Esophagus (tissue), 2 donors: ENCODE measurements around the gene KCNK10. TPM values are rescaled to one million over a fixed set of nuclear protein-coding genes. Genes with fewer than 3 reads are reported as not detected.

Source experiments
- H3K27ac ChIP-seq, 2 donors: one replicate each; pipeline ENCODE4 v1.5.1; 2013; ENCODE audit warnings: low read depth in 2 of 2, mild to moderate bottlenecking in 2 of 2, inconsistent platforms in 1 of 2, low read length in 1 of 2, moderate library complexity in 1 of 2
- H3K27me3 ChIP-seq, 2 donors: one replicate each; pipeline ENCODE4 v1.6.1; 2013; ENCODE audit warnings: low read length in 2 of 2, control low read depth in 1 of 2, mild to moderate bottlenecking in 1 of 2; ENCODE audit not compliant: insufficient read depth in 2 of 2, control insufficient read depth in 1 of 2
- H3K36me3 ChIP-seq, 2 donors: one replicate each; pipeline ENCODE4 v1.6.1; 2013; ENCODE audit warnings: low read length in 1 of 2; ENCODE audit not compliant: control insufficient read depth in 2 of 2, insufficient read depth in 2 of 2
- H3K4me1 ChIP-seq, 2 donors: one replicate each; pipeline ENCODE4 v1.6.1; 2013; ENCODE audit warnings: low read length in 1 of 2; ENCODE audit not compliant: control insufficient read depth in 2 of 2, insufficient read depth in 2 of 2
- H3K4me3 ChIP-seq, 2 donors: one replicate each; pipeline ENCODE4 v1.5.1; 2013; ENCODE audit warnings: low read length in 2 of 2, mild to moderate bottlenecking in 2 of 2, low read depth in 1 of 2, moderate library complexity in 1 of 2
- H3K9me3 ChIP-seq, 2 donors: one replicate each; pipeline ENCODE4 v1.6.1; 2013; ENCODE audit warnings: mild to moderate bottlenecking in 2 of 2, low read depth in 1 of 2, low read length in 1 of 2, moderate library complexity in 1 of 2; ENCODE audit not compliant: control insufficient read depth in 2 of 2, insufficient read depth in 1 of 2
- WGBS, 2 donors: extraction: QIAGEN DNeasy Blood & Tissue Kit; methylation state at CpG; one replicate each; pipeline ENCODE4 v1.1.7; 2013; 5-methylcytosine and 5-hydroxymethylcytosine counted together
- polyA plus RNA-seq, 2 donors: library from polyadenylated mRNA; stranded (reverse); fragments of 200-250 nt; gene quantifications; one replicate each; pipeline ENCODE4 v1.2.3, GENCODE V29; 2013
- donor health status: healthy with polysubstance abuse.
- donor health status: Bipolar disorder and iron deficiency.

Gene KCNK10
- polyA plus RNA-seq, 2 donors: 0.61 to 1.0 TPM

GRCh38 chr14:88156127-88156526 lies 166.9 kb downstream of the KCNK10 start:
- Histone ChIP-seq H3K36me3 (no peaks in the 10 kb centered on the region), H3K4me1 (no peaks in the 10 kb centered on the region), H3K4me3 (no peak overlapping the region), H3K27ac (no peak overlapping the region), H3K9me3 (no peaks in the 10 kb centered on the region), H3K27me3 (no peaks in the 10 kb centered on the region)
- 80% methylated on average over 1 of the region's 1 CpG for WGBS, 2 donors

GRCh38 chr14:88154926-88155325 lies 168.1 kb downstream of the KCNK10 start:
- no peak overlapping the region for H3K27ac ChIP-seq
- no peaks in the 10 kb centered on the region for H3K4me1 ChIP-seq
- no peak overlapping the region for H3K4me3 ChIP-seq
- H3K27me3 ChIP-seq: no peaks in the 10 kb centered on the region
- 75 to 80% methylated on average over 6 of the region's 6 CpGs for WGBS, 2 donors
- H3K9me3 ChIP-seq: no peaks in the 10 kb centered on the region
- H3K36me3 ChIP-seq: no peaks in the 10 kb centered on the region

DNA sequence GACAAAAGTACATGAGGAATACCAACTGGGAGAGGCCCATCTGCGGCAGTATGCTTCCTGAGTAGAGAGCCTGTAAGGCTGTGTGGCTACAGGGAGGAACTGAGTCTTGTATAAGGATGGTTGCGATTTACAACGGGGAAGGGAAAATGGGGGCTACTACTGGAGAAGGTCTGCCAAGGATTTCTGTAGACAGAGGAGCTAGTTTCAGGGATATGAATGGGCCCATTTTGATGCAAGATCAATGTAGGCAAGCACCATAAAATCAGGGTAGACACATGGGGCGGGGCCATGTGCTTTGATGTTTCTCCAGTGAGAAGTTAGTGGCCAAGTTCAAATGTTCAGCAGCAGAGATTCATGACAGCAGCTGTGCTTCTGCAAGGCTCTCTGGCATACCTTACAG lies 168.7 kb downstream of the KCNK10 start:
- no peaks in the 10 kb centered on the region for H3K9me3 ChIP-seq
- H3K4me3 ChIP-seq: no peak overlapping the region
- no peaks in the 10 kb centered on the region for H3K4me1 ChIP-seq
- WGBS, 2 donors: 91% methylated on average over 4 of the region's 4 CpGs
- H3K27me3 ChIP-seq: no peaks in the 10 kb centered on the region
- no peak overlapping the region for H3K27ac ChIP-seq
- H3K36me3 ChIP-seq: no peaks in the 10 kb centered on the region

DNA sequence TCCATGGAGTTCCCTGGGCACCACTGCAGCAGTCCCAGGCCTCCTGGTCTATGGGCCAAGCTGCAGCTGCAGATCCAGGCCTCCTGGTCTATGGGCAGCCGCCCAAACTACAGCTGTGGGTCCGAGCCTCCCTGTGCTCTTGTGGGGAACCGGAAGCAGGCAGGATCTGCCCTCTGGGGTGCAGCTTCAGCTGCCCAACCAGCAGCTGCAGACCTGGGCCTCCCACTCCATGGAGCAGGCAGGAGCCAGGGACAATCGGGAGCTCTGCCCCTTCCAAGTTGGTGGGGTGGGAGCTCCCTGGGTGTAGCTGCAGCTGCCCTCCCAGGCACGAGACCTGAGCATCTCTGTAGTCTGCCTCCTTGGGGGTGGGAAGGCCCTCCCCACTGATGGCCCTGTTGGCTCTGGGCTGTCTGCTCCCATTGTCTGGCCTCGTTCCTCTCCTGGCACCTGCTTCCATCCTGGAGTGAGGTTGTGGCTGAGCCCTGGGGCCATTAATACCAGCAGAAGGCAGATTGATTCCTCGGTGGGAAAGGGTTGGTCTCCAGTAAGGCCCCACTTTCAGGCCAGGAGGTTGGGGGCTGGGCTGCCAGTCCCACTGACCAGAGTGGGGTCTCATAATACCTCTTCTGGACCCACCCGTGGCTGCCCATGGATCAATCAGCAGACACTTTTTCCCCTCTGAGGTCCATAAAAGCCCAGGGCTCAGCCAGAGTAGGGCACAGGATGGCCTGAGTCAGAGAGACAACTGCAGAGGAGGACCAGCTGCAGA lies 176.0 kb downstream of the KCNK10 start:
- no peaks in the 10 kb centered on the region for H3K4me1 ChIP-seq

GRCh38 chr14:88143810-88144209 lies 179.3 kb downstream of the KCNK10 start:
- WGBS, 2 donors: 72 to 77% methylated on average over 2 of the region's 2 CpGs
- H3K27me3 ChIP-seq: no peaks in the 10 kb centered on the region
- no peaks in the 10 kb centered on the region for H3K4me1 ChIP-seq
- no peak overlapping the region for H3K4me3 ChIP-seq
- H3K27ac ChIP-seq: no peak overlapping the region
- no peaks in the 10 kb centered on the region for H3K36me3 ChIP-seq
- no peaks in the 10 kb centered on the region for H3K9me3 ChIP-seq

More for the DNA sequence above, 176.0 kb downstream of the KCNK10 start:
- WGBS, 2 donors: 82 to 88% methylated on average over 8 of the region's 8 CpGs
- no peak overlapping the region for H3K27ac ChIP-seq
- no peaks in the 10 kb centered on the region for H3K9me3 ChIP-seq
- H3K27me3 ChIP-seq: no peaks in the 10 kb centered on the region
- H3K4me3 ChIP-seq: no peak overlapping the region
- no peaks in the 10 kb centered on the region for H3K36me3 ChIP-seq

DNA sequence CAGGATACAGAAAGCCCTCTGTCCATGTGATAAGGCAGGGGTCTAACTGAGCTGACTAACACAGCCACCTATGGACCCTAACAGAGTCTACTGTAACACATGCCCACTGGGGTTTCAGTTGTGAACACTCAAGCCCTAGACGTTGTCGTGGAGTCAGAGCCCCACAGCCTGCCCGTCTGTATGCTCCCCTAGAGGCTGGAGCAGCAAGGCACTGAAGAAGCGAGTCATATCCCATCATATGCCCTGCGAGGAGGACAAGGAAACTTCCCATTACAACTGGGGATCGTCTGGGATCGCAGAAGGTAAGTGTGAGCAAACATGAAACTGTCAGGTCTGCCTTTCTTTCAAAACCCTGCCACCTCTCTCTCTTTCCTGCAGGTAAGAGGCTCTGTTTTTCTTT lies 180.1 kb downstream of the KCNK10 start:
- WGBS, 2 donors: 57 to 68% methylated on average over 7 of the region's 7 CpGs
- Histone ChIP-seq H3K4me1 (no peaks in the 10 kb centered on the region), H3K27me3 (no peaks in the 10 kb centered on the region), H3K4me3 (no peak overlapping the region), H3K9me3 (no peaks in the 10 kb centered on the region), H3K27ac (no peak overlapping the region), H3K36me3 (no peaks in the 10 kb centered on the region)

DNA sequence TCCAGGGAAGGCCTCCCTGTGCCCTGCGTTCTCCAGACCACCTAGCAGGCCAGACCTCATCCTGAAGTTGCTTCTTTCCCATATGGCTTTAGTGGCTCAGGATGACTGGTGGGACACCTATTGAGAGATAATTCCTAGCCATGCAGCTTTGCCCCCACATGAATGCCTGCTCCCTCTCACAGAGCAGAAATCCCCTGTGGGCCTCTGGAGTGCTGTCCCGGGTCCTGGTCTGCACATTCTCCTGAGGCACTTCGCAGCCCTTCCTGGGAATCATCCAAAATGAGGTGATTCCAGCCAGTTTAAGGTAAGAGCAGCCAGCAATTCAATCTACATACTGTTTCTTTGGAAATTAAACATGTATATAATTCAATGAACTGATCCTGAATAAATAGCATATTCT lies 182.2 kb downstream of the KCNK10 start:
- Histone ChIP-seq H3K27me3 (no peaks in the 10 kb centered on the region), H3K36me3 (no peaks in the 10 kb centered on the region), H3K9me3 (no peaks in the 10 kb centered on the region), H3K27ac (no peak overlapping the region), H3K4me3 (no peak overlapping the region), H3K4me1 (no peaks in the 10 kb centered on the region)
- 66 to 73% methylated on average over 3 of the region's 3 CpGs for whole genome bisulfite sequencing, 2 donors

GRCh38 chr14:88137327-88137726 lies 185.7 kb downstream of the KCNK10 start:
- H3K4me3 ChIP-seq: no peak overlapping the region
- no peaks in the 10 kb centered on the region for H3K9me3 ChIP-seq
- 85 to 88% methylated on average over 1 of the region's 1 CpG for WGBS, 2 donors
- H3K36me3 ChIP-seq: no peaks in the 10 kb centered on the region
- no peaks in the 10 kb centered on the region for H3K27me3 ChIP-seq
- H3K27ac ChIP-seq: no peak overlapping the region
- H3K4me1 ChIP-seq: no peaks in the 10 kb centered on the region
